Stimulated activated CD4-positive, alpha-beta T cell treated with anti-CD3 and anti-CD28 coated beads, Interleukin-2, amount 100 ng/mL, for 24 hours (primary cell): ENCODE data around the gene LIN7A.

Experiments used
- DNase-seq, 2 donors: peaks; one replicate each; pipeline ENCODE4 v3.0.0-alpha.2; 2020

Gene LIN7A

GRCh38 chr12:80937391-80938238 is at the start of gene LIN7A:
Gene LIN7A (minus strand): TSS chr12:80937934. CDS start chr12:80937722, 212 bp downstream.
- no peak for DNase-seq

- no peak for DNase-seq
Measured at GRCh38 chr12:80986224-80986623, 48.5 kb upstream of the LIN7A start.

- DNase-seq, result no peak
Measured at GRCh38 chr12:80979816-80980215, 42.1 kb upstream of the LIN7A start.

- no peak for DNase-seq
Measured at GRCh38 chr12:80979251-80979650, 41.5 kb upstream of the LIN7A start.

GRCh38 chr12:80977346-80977745 is 39.6 kb upstream of the LIN7A start:
- DNase-seq, result no peak

GRCh38 chr12:80968326-80968725 is 30.6 kb upstream of the LIN7A start:
- no peak for DNase-seq

GRCh38 chr12:80967565-80967964 is 29.8 kb upstream of the LIN7A start:
- no peak for DNase-seq

GRCh38 chr12:80966001-80966400 is 28.3 kb upstream of the LIN7A start:
- DNase-seq, result no peak

GRCh38 chr12:80958162-80958561 is 20.4 kb upstream of the LIN7A start:
- no peak for DNase-seq

GRCh38 chr12:80954857-80955520 is 17.3 kb upstream of the LIN7A start:
- DNase-seq, result no peak

- no peak for DNase-seq
Measured at GRCh38 chr12:80952443-80952842, 14.7 kb upstream of the LIN7A start.

GRCh38 chr12:80946591-80946990 is 8.9 kb upstream of the LIN7A start:
- DNase-seq, result no peak

- DNase-seq, result no peak
Measured at GRCh38 chr12:80943338-80943737, 5.6 kb upstream of the LIN7A start.

GRCh38 chr12:80941916-80942315 is 4.2 kb upstream of the LIN7A start:
- DNase-seq, result no peak

GRCh38 chr12:80939231-80939950 is 1.7 kb upstream of the LIN7A start:
- no peak for DNase-seq

GRCh38 chr12:80938397-80938796 is 663 bp upstream of the LIN7A start:
- no peak for DNase-seq

GRCh38 chr12:80936642-80937390 is 918 bp downstream of the LIN7A start:
- no peak for DNase-seq

- DNase-seq, result no peak
Measured at GRCh38 chr12:80936353-80936641, 1.4 kb downstream of the LIN7A start.

- DNase-seq, result no peak
Measured at GRCh38 chr12:80935111-80935510, 2.6 kb downstream of the LIN7A start.

GRCh38 chr12:80925983-80926382 is 11.8 kb downstream of the LIN7A start:
- DNase-seq, result no peak

GRCh38 chr12:80925237-80925636 is 12.5 kb downstream of the LIN7A start:
- no peak for DNase-seq

- no peak for DNase-seq
Measured at GRCh38 chr12:80924437-80924836, 13.3 kb downstream of the LIN7A start.

- DNase-seq, result no peak
Measured at GRCh38 chr12:80920006-80920405, 17.7 kb downstream of the LIN7A start.
